Activated naive CD8-positive, alpha-beta T cell treated with anti-CD3 and anti-CD28 coated beads, Interleukin-2, amount 10 ng/mL, durations not matched to agents 7 days and 5 days (primary cell): ENCODE measurements around the gene TPCN1. TPM values are rescaled to one million over a fixed set of nuclear protein-coding genes. Genes with fewer than 3 reads are reported as not detected.

ENCODE experiments used
- ATAC-seq: fragments of 150-1000 bp; cut with Tn5 transposase; one replicate; pipeline ENCODE4 v1.10.0; 2021; ENCODE audit warnings: low read depth, moderate library complexity
- POLR2A ChIA-PET: fragments of 350-600 bp; sonication (Branson Sonifier 250); formaldehyde crosslinking; loops from one replicate; lab custom pipeline; 2021; ENCODE audit warnings: antibody characterized with exemption; lab: Charles Lee
- DNase-seq: peaks from one replicate; pipeline ENCODE4 v3.0.0; 2021
- H3K27ac Mint-ChIP-seq: one replicate; pipeline ENCODE4 v1.8.0; 2022; ENCODE audit warnings: mild to moderate bottlenecking, mixed read lengths
- H3K27me3 Mint-ChIP-seq: one replicate; pipeline ENCODE4 v1.8.0; 2022; ENCODE audit warnings: mild to moderate bottlenecking, moderate library complexity, mixed read lengths
- H3K36me3 Mint-ChIP-seq: one replicate; pipeline ENCODE4 v1.8.0; 2021; ENCODE audit warnings: mild to moderate bottlenecking, mixed read lengths
- H3K4me1 Mint-ChIP-seq: one replicate; pipeline ENCODE4 v1.8.0; 2021; ENCODE audit warnings: mixed read lengths
- H3K4me3 Mint-ChIP-seq: one replicate; pipeline ENCODE4 v1.8.0; 2022; ENCODE audit warnings: mild to moderate bottlenecking, moderate library complexity, mixed read lengths
- H3K9me3 Mint-ChIP-seq: one replicate; pipeline ENCODE4 v1.8.0; 2021; ENCODE audit warnings: mixed read lengths
- total RNA-seq, 2 experiments: library from RNA; stranded (reverse); gene quantifications; one replicate each; pipeline ENCODE4 v1.2.3, GENCODE V29; 2021

The TPCN1 gene
- total RNA-seq, 2 experiments from 2014 or later, result 29.9 to 32.0 TPM

GRCh38 chr12:113242026-113242418 is 20.8 kb downstream of the TPCN1 start:
- POLR2A ChIA-PET, result no interaction called here
- H3K27me3 Mint-ChIP-seq, result no peaks in the 10 kb centered on the region
- H3K4me3 Mint-ChIP-seq, result no peak overlapping the region
- no peaks in the 10 kb centered on the region for H3K9me3 Mint-ChIP-seq
- DNase-seq, result no peak
- peaks cover 12% of the 10 kb centered on the region for H3K36me3 Mint-ChIP-seq
- ATAC-seq, result no peak
- no peak overlapping the region for H3K27ac Mint-ChIP-seq
- H3K4me1 Mint-ChIP-seq, result peaks cover 7% of the 10 kb centered on the region

- DNase-seq (no peak), ATAC-seq (no peak)
- Mint-ChIP-seq H3K36me3 (peaks cover 11% of the 10 kb centered on the region), H3K4me1 (peaks cover 7% of the 10 kb centered on the region), H3K27ac (no peak overlapping the region), H3K4me3 (no peak overlapping the region), H3K9me3 (no peaks in the 10 kb centered on the region), H3K27me3 (no peaks in the 10 kb centered on the region)
- POLR2A ChIA-PET, result no interaction called here
These were observed 21.3 kb downstream of the TPCN1 start for GRCh38 chr12:113242560-113242959.

- DNase-seq (no peak), ATAC-seq (no peak)
- Mint-ChIP-seq H3K4me1 (peaks cover 8% of the 10 kb centered on the region), H3K27ac (no peak overlapping the region), H3K27me3 (no peaks in the 10 kb centered on the region), H3K4me3 (no peak overlapping the region), H3K9me3 (no peaks in the 10 kb centered on the region), H3K36me3 (peaks cover 11% of the 10 kb centered on the region)
- POLR2A ChIA-PET, result no interaction called here
These were observed 22.8 kb downstream of the TPCN1 start for GRCh38 chr12:113244047-113244460.

- H3K4me1 Mint-ChIP-seq, result peaks cover 8% of the 10 kb centered on the region
- ATAC-seq, result no peak
- no peak overlapping the region for H3K4me3 Mint-ChIP-seq
- DNase-seq, result no peak
- H3K9me3 Mint-ChIP-seq, result no peaks in the 10 kb centered on the region
- POLR2A ChIA-PET, result no interaction called here
- peaks cover 9% of the 10 kb centered on the region for H3K36me3 Mint-ChIP-seq
- H3K27me3 Mint-ChIP-seq, result no peaks in the 10 kb centered on the region
- H3K27ac Mint-ChIP-seq, result peak overlapping the region; percentile 54
These were observed 23.3 kb downstream of the TPCN1 start for GRCh38 chr12:113244478-113244958.

GRCh38 chr12:113245695-113246477 is 24.6 kb downstream of the TPCN1 start:
- H3K27ac Mint-ChIP-seq, result no peak overlapping the region
- POLR2A ChIA-PET, result no interaction called here
- ATAC-seq, result no peak

GRCh38 chr12:113246478-113247122 is 25.3 kb downstream of the TPCN1 start:
- Mint-ChIP-seq H3K36me3 (peaks cover 8% of the 10 kb centered on the region), H3K4me3 (no peak overlapping the region), H3K27me3 (no peaks in the 10 kb centered on the region), H3K4me1 (peaks cover 8% of the 10 kb centered on the region), H3K9me3 (no peaks in the 10 kb centered on the region), H3K27ac (no peak overlapping the region)
- POLR2A ChIA-PET, result no interaction called here
- DNase-seq (no peak), ATAC-seq (no peak)

More at GRCh38 chr12:113245695-113246477, 24.6 kb downstream of the TPCN1 start:
- DNase-seq, result no peak
- no peaks in the 10 kb centered on the region for H3K9me3 Mint-ChIP-seq
- peaks cover 9% of the 10 kb centered on the region for H3K36me3 Mint-ChIP-seq
- H3K27me3 Mint-ChIP-seq, result no peaks in the 10 kb centered on the region
- H3K4me3 Mint-ChIP-seq, result no peak overlapping the region
- peaks cover 8% of the 10 kb centered on the region for H3K4me1 Mint-ChIP-seq

GRCh38 chr12:113247123-113248050 is 26.1 kb downstream of the TPCN1 start:
- POLR2A ChIA-PET, result no interaction called here
- Mint-ChIP-seq H3K27me3 (no peaks in the 10 kb centered on the region), H3K4me1 (peaks cover 8% of the 10 kb centered on the region), H3K9me3 (no peaks in the 10 kb centered on the region), H3K27ac (no peak overlapping the region), H3K36me3 (peaks cover 15% of the 10 kb centered on the region), H3K4me3 (no peak overlapping the region)
- DNase-seq (no peak), ATAC-seq (no peak)

- POLR2A ChIA-PET, result no interaction called here
These were observed 27.0 kb downstream of the TPCN1 start for GRCh38 chr12:113248051-113248825.

GRCh38 chr12:113248842-113249435 is 27.7 kb downstream of the TPCN1 start:
- ATAC-seq (no peak), DNase-seq (no peak)
- no peak overlapping the region for H3K27ac Mint-ChIP-seq
- H3K36me3 Mint-ChIP-seq, result peaks cover 22% of the 10 kb centered on the region
- POLR2A ChIA-PET, result no interaction called here
- H3K27me3 Mint-ChIP-seq, result no peaks in the 10 kb centered on the region
- peaks cover 2% of the 10 kb centered on the region for H3K9me3 Mint-ChIP-seq
- H3K4me3 Mint-ChIP-seq, result no peak overlapping the region
- H3K4me1 Mint-ChIP-seq, result peaks cover 6% of the 10 kb centered on the region

More at GRCh38 chr12:113248051-113248825, 27.0 kb downstream of the TPCN1 start:
- Mint-ChIP-seq H3K4me1 (peaks cover 6% of the 10 kb centered on the region), H3K36me3 (peaks cover 16% of the 10 kb centered on the region), H3K4me3 (no peak overlapping the region), H3K9me3 (no peaks in the 10 kb centered on the region), H3K27me3 (no peaks in the 10 kb centered on the region), H3K27ac (no peak overlapping the region)
- no peak for DNase-seq
- no peak for ATAC-seq

GRCh38 chr12:113249546-113249945 is 28.3 kb downstream of the TPCN1 start:
- POLR2A ChIA-PET, result no interaction called here
- no peak overlapping the region for H3K4me3 Mint-ChIP-seq
- H3K27me3 Mint-ChIP-seq, result no peaks in the 10 kb centered on the region
- peaks cover 26% of the 10 kb centered on the region for H3K36me3 Mint-ChIP-seq
- H3K9me3 Mint-ChIP-seq, result peaks cover 2% of the 10 kb centered on the region
- no peak for ATAC-seq
- peaks cover 6% of the 10 kb centered on the region for H3K4me1 Mint-ChIP-seq
- no peak for DNase-seq
- H3K27ac Mint-ChIP-seq, result no peak overlapping the region

GRCh38 chr12:113250045-113250444 is 28.8 kb downstream of the TPCN1 start:
- DNase-seq (no peak), ATAC-seq (no peak)
- Mint-ChIP-seq H3K27me3 (no peaks in the 10 kb centered on the region), H3K27ac (no peak overlapping the region), H3K36me3 (peaks cover 29% of the 10 kb centered on the region), H3K4me3 (no peak overlapping the region), H3K4me1 (peaks cover 3% of the 10 kb centered on the region), H3K9me3 (peaks cover 2% of the 10 kb centered on the region)
- POLR2A ChIA-PET, result interaction anchor here (1.4 kb wide), 1 partner anchor 12 kb away, joined by 3 read pairs; no protein-coding TSS in a partner anchor

GRCh38 chr12:113251404-113252070 is 30.3 kb downstream of the TPCN1 start:
- Mint-ChIP-seq H3K9me3 (peaks cover 2% of the 10 kb centered on the region), H3K27me3 (no peaks in the 10 kb centered on the region), H3K27ac (no peak overlapping the region)

More at GRCh38 chr12:113251404-113252070, 30.3 kb downstream of the TPCN1 start:
- ATAC-seq (no peak), DNase-seq (no peak)
- Mint-ChIP-seq H3K36me3 (peaks cover 30% of the 10 kb centered on the region), H3K4me3 (no peak overlapping the region), H3K4me1 (peaks cover 3% of the 10 kb centered on the region)
- POLR2A ChIA-PET, result interaction anchor here (1.4 kb wide), 1 partner anchor 10 kb away, joined by 3 read pairs; no protein-coding TSS in a partner anchor
